T-helper 2 cell (primary cell): ENCODE results near the gene ANKRD36.
A peak's percentile ranks its signal among the peaks of the same experiment; 100 is the strongest.
"Not testable (repeated sequence)": the region's sequence is repeated elsewhere in the genome, so short reads cannot be mapped to it uniquely, and the experiment has no call there.

Experiments
- DNase-seq, 5 experiments: peaks; one replicate each; pipeline versions ENCODE4 v3.0.0 to v3.0.0-alpha.2; 2012 to 2022
- total RNA-seq, 2 donors: gene quantifications; one replicate each; lab custom pipeline; 2026; lab: John Stamatoyannopoulos, UW

The ANKRD36 gene
- 183 to 230 reads per million in 2 donors for total RNA-seq

DNA sequence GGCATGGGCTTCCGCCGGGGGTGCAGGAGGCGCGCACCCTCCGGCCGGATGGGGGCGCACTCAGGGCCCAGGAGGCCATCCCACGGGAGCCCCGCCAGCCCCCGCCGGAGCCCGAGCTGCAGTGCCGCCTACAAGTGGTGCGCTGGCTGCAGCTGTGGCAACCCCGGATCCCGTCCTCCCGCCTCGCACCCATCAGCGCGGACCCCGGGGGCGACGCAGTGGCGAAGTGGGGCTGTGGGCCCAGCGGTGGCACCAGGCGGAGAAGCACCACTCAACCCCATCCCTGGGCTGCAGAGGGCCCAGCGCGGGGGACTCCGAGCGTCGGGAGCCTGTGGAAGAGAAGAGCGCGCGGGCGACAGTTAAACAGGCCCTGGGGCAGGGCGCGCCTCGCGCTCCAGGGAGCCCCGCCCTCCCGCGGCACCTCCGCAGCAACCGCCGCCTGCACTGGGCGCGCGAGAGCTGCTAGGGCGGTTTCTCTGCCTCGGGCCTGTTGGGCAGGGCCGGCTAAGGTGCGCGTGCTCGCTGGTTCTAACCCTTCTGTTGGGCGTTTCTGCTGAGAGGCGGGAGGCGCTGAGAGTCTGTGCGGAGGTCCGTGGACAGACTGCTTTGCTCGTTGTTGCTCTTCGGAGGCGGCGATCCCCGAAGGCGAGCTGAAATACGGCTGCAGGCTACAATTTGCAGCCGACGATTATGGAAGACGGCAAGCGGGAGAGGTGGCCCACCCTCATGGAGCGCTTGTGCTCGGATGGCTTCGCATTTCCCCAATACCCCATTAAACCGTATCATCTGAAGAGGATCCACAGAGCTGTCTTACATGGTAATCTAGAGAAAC is at the start of gene ANKRD36:
Gene ANKRD36, plus strand, starts transcription at position 104 of the 832 bp plus-strand sequence. Its CDS starts 587 bp downstream, at position 691.
- peak; percentile 59 to 92 (median 75) for DNase-seq

- not testable (repeated sequence) for DNase-seq
These were observed 46.9 kb upstream of the ANKRD36 start for GRCh38 chr2:97066030-97066429.

DNA sequence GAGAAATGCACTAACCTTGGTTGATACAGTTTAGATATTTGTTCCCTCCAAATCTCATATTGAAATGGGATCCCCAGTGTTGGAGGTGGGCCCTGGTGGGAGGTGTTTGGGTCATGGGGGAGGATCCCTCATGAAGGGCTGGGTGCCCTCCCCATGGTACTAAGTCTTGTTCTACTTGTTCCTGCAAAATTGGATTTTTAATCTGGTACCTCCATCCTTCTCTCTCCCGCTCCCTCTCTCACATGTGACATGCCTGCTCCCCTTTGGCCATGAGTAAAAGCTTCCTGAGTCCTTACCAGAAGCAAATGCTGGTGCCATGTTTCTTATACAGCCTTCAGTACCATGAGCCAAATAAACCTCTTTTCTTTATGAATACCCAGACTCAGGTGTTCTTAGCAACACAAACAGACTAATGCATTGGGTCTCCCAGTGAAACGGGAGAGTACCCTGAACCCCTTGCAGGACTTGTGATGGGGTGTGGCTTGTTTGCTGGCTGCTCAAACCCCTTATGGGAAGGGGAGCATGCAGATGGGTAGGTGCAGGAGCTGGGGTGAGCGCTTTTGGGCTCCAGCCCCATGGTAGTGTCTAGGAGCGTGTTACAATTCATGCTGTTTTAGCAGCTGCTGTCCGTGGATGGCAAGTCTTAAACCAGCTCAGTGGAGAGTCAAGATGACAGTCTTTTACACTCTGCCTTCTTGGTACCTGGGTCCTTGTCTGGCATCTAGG is 45.5 kb upstream of the ANKRD36 start:
- no peak for DNase-seq

- no peak for DNase-seq
These were observed 44.9 kb upstream of the ANKRD36 start for GRCh38 chr2:97068074-97068473.

- DNase-seq: not testable (repeated sequence)
These were observed 44.2 kb upstream of the ANKRD36 start for GRCh38 chr2:97068722-97069121.

GRCh38 chr2:97070915-97071314 is 42.0 kb upstream of the ANKRD36 start:
- not testable (repeated sequence) for DNase-seq

DNA sequence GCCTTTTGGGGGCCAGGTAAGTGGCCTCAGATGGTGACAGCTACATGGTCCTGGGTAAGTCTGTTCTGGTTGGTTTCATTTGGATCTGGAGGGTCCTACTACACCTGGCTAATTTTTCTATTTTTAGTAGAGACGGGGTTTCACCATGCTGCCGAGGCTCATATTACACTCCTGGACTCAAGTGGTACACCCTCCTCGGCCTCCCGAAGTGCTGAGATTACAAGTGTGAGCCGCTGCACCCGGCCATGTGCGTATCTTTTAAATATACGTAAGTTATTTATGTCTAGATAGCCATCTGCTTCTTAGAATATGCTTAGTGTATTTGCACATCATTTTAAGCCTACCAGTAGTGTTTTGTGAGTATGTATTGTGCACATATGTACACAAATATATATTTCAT is 35.7 kb upstream of the ANKRD36 start:
- not testable (repeated sequence) for DNase-seq

GRCh38 chr2:97080855-97081254 is 32.1 kb upstream of the ANKRD36 start:
- not testable (repeated sequence) for DNase-seq

DNA sequence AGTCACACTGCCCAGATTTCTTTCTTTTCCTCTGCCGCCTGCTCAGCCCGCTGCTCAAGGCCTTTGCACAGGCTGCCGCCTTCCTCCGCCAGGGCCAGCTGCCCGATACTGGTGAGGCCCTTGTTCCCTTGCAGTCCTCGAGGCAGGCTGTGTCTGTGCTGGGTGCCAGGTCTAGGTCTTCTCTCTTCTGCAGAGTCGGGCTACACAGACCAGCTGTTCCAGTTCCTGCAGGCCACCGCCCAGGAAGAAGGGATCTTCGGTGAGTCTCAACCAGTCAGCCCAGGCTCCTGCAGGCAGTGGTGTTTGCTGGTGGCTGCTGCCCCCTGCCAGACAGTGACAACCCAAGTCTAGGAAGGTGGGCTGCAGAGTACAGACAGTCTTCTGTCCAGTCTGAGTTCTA is 30.7 kb upstream of the ANKRD36 start:
- not testable (repeated sequence) for DNase-seq

GRCh38 chr2:97083516-97083915 is 29.4 kb upstream of the ANKRD36 start:
- DNase-seq: not testable (repeated sequence)

- not testable (repeated sequence) for DNase-seq
These were observed 27.9 kb upstream of the ANKRD36 start for GRCh38 chr2:97085093-97085492.

- not testable (repeated sequence) for DNase-seq
These were observed 24.2 kb upstream of the ANKRD36 start for GRCh38 chr2:97088706-97089105.

DNA sequence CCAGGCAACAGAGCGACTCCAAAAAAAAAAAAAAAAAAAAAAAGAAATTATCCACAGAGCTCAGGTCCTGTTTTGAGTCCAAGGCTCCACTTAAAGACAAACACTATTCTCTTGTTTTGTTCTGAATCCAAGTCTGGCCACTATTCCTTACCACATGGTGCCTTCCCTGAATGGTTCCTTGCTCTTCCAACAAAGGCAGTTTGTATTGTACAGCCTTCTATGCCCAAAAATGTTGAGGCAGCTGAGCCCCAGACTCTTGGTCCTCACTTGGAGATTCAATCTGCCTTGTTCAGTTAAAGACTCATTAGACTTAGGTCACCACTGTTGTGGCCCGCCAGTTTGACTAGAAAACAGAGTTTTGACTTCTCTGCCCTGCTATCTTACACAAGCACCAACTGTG is 20.0 kb upstream of the ANKRD36 start:
- DNase-seq: not testable (repeated sequence)

GRCh38 chr2:97093983-97094771 is 18.8 kb upstream of the ANKRD36 start:
- not testable (repeated sequence) for DNase-seq

- peak; percentile 60 to 90 (median 68) for DNase-seq
These were observed 18.0 kb upstream of the ANKRD36 start, which contains the start of gene FAHD2B for GRCh38 chr2:97094772-97095611. Gene FAHD2B, minus strand, starts transcription at chr2:97094882. Its CDS starts 3,176 bp downstream, at chr2:97091706.

GRCh38 chr2:97095661-97096060 is 17.3 kb upstream of the ANKRD36 start:
- no peak for DNase-seq

GRCh38 chr2:97098786-97099372 is 14.1 kb upstream of the ANKRD36 start:
- DNase-seq: not testable (repeated sequence)

DNA sequence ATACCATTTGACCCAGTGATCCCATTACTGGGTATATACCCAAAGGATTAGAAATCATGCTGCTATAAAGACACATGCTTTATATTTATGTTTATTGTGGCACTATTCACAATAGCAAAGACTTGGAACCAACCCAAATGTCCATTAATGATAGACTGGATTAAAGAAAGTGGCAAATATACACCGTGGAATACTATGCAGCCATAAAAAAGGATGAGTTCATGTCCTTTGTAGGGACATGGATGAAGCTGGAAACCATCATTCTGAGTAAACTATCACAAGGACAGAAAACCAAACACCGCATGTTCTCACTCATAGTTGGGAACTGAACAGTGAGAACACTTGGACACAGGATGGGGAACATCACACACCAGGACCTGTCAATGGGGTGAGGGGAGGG is 6.1 kb upstream of the ANKRD36 start:
- DNase-seq: not testable (repeated sequence)

DNA sequence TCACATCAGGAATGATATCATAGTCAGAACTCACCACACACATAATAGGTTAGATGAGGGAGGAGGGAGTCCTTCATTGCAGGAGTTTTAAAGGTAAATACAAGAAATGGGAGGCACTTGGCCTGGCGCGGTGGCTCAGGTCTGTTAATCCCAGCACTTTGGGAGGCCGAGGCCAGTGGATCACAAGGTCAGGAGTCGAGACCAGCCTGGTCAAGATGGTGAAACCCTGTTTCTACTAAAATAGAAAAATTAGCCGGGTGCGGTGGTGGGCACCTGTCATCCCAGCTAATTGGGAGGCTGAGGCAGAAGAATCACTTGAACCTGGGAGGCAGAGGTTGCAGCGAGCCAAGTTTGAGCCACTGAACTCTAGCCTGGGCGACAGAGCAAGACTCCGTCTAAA is 1.7 kb upstream of the ANKRD36 start:
- DNase-seq: not testable (repeated sequence)

DNA sequence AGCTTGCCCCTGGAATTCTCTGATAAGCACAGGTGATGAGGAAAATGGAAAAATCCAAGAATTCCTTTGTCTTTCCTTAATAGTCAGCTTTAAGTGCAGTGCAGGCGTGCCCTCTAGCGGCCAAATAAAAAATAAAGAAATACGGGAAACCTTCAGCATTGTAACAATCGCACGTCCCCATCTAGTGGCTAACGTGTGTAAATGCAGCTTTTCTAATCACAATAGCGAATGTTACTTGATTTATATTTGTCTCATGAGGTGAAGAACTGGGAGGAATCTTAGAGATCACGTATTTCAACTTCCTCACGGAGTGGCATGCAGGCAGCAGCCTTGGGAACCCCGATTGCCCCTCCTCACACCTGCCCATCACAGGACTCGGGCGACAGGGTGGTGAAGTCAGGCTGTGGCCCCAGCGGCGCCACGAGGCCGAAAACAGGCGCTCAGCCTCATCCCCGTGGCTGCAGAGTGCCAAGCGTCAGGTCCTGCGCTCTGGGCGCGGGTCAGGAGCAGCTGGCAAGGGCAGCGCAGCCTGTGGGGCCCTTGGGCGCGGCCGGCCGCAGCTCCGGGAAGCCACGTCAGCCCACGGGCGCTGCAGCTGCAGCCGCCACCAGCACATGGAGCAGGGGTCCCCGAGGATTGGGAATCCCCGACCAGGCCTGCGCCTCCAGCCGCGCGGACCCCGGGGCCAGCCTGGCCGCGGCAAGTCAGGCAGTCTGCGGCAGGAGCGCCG is 468 bp upstream of the ANKRD36 start:
- peak; percentile 9 to 60 (median 26) for DNase-seq

- DNase-seq: not testable (repeated sequence)
These were observed 916 bp downstream of the ANKRD36 start for GRCh38 chr2:97113882-97114255.
